Ureter (tissue), 1 donor: Measurements from ENCODE around the gene CSNK1A1L. TPM values are rescaled to one million over a fixed set of nuclear protein-coding genes. Genes with fewer than 3 reads are reported as not detected.
"Not testable (repeated sequence)": the region's sequence is repeated elsewhere in the genome, so short reads cannot be mapped to it uniquely, and the experiment has no call there.

Source experiments
- DNase-seq: peaks from one replicate; pipeline ENCODE4 v3.0.0-alpha.2; 2020; ENCODE audit warnings: low spot score
- total RNA-seq: library from RNA; stranded (reverse); gene quantifications from one replicate; pipeline ENCODE4 v1.2.4, GENCODE V29; 2023
- donor health status: DM: yes; HTN: yes; CAD: no.

The CSNK1A1L gene
- total RNA-seq, 1 donor from 2014 or later: not detected

GRCh38 chr13:37058910-37059847, 46.3 kb downstream of the CSNK1A1L start, which contains the start of gene SUPT20H:
TSS of gene SUPT20H (minus strand) at chr13:37059688. CDS start at chr13:37051490, 8,198 bp downstream.
- peak; percentile 95 for DNase-seq

- DNase-seq: not testable (repeated sequence)
Observed at GRCh38 chr13:37056228-37056627, 49.2 kb downstream of the CSNK1A1L start.

Other genes starting within 250 kb of the CSNK1A1L start
- 13.8 TPM for gene SMAD9, start 185.4 kb downstream of the CSNK1A1L start, total RNA-seq
- gene ALG5, start 106.3 kb downstream of the CSNK1A1L start, total RNA-seq: 40.7 TPM
- 44.1 TPM for gene EXOSC8, start 104.9 kb downstream of the CSNK1A1L start, total RNA-seq
- 100.0 TPM for gene SUPT20H, start 46.0 kb downstream of the CSNK1A1L start, total RNA-seq